GM19351 (cell line): Measurements from ENCODE around the gene NELL2.
"Not testable (repeated sequence)": the region's sequence is repeated elsewhere in the genome, so short reads cannot be mapped to it uniquely, and the experiment has no call there.

ENCODE experiments used
- ATAC-seq: cut with Tn5 transposase; IDR thresholded peaks from one replicate; pipeline ENCODE4 v1.9.1; 2021; ENCODE audit warnings: mild to moderate bottlenecking, moderate library complexity; ENCODE audit not compliant: unreplicated experiment

Gene NELL2

GRCh38 chr12:44703182-44703910, 172.8 kb downstream of the NELL2 start:
- ATAC-seq: no peak

- no peak for ATAC-seq
These were observed 178.6 kb downstream of the NELL2 start for GRCh38 chr12:44697511-44697910.

- no peak for ATAC-seq
These were observed 179.6 kb downstream of the NELL2 start for GRCh38 chr12:44696542-44696941.

- no peak for ATAC-seq
These were observed 182.1 kb downstream of the NELL2 start for GRCh38 chr12:44694017-44694416.

GRCh38 chr12:44689587-44689986, 186.5 kb downstream of the NELL2 start:
- ATAC-seq: no peak

- not testable (repeated sequence) for ATAC-seq
These were observed 189.2 kb downstream of the NELL2 start for GRCh38 chr12:44686821-44687432.

GRCh38 chr12:44677724-44678123, 198.4 kb downstream of the NELL2 start:
- ATAC-seq: no peak

GRCh38 chr12:44674875-44675274, 201.2 kb downstream of the NELL2 start:
- no peak for ATAC-seq

- ATAC-seq: no peak
These were observed 202.3 kb downstream of the NELL2 start for GRCh38 chr12:44673811-44674210.

- no peak for ATAC-seq
These were observed 204.1 kb downstream of the NELL2 start for GRCh38 chr12:44672042-44672441.

GRCh38 chr12:44668443-44668842, 207.7 kb downstream of the NELL2 start:
- ATAC-seq: no peak

GRCh38 chr12:44667461-44667860, 208.7 kb downstream of the NELL2 start:
- ATAC-seq: no peak

- ATAC-seq: no peak
These were observed 212.8 kb downstream of the NELL2 start for GRCh38 chr12:44663291-44663690.

GRCh38 chr12:44655846-44656245, 220.3 kb downstream of the NELL2 start:
- ATAC-seq: no peak

- ATAC-seq: no peak
These were observed 221.2 kb downstream of the NELL2 start for GRCh38 chr12:44654646-44655639.

- ATAC-seq: no peak
These were observed 222.1 kb downstream of the NELL2 start for GRCh38 chr12:44653861-44654527.

GRCh38 chr12:44649693-44650092, 226.4 kb downstream of the NELL2 start:
- ATAC-seq: no peak

- peak; percentile 83 for ATAC-seq
These were observed 228.0 kb downstream of the NELL2 start for GRCh38 chr12:44647917-44648690.

GRCh38 chr12:44640427-44641190, 235.5 kb downstream of the NELL2 start:
- ATAC-seq: no peak
